Endothelial cell of umbilical vein (primary cell): ENCODE results near the gene SRRM5. TPM values are rescaled to one million over a fixed set of nuclear protein-coding genes. Genes with fewer than 3 reads are reported as not detected.
"Not testable (repeated sequence)": the region's sequence is repeated elsewhere in the genome, so short reads cannot be mapped to it uniquely, and the experiment has no call there.

Source experiments
- BruUV-seq: library from RNA; stranded (reverse); fragments of 400-500 nt; replicated peaks from 2 replicates; lab custom pipeline; 2021; lab: Mats Ljungman, UMichigan
- CTCF ChIA-PET: fragments of 300-600, 350-600 bp; sonication (Branson Sonifier 250); formaldehyde crosslinking; loops from one replicate; lab custom pipeline; 2021; ENCODE audit warnings: antibody characterized with exemption, inconsistent platforms; lab: Charles Lee
- POLR2A ChIA-PET: fragments of 300-600, 350-600 bp; sonication (Branson Sonifier 250); formaldehyde crosslinking; loops from one replicate; lab custom pipeline; 2021; ENCODE audit warnings: antibody characterized with exemption, inconsistent platforms; lab: Charles Lee
- DNase-seq: peaks from one replicate; pipeline ENCODE4 v3.0.0-alpha.2; 2011; ENCODE audit warnings: low read depth, low spot score
- FAIRE-seq: peaks from 2 replicates; lab custom pipeline; 2011; peaks lifted over from hg19 to GRCh38; lab: Jason Lieb, UNC
- H2AFZ ChIP-seq: 2 replicates; pipeline ENCODE4 v1.6.0; 2012; ENCODE audit warnings: low read depth, low read length, control low read depth, inconsistent platforms
- H3K27ac ChIP-seq: 2 replicates; pipeline ENCODE4 v1.5.1; 2011; ENCODE audit warnings: low read depth, mild to moderate bottlenecking, control low read depth, low read length, moderate library complexity; ENCODE audit not compliant: insufficient read depth
- H3K27me3 ChIP-seq, 2 experiments: 2 replicates each; pipeline versions ENCODE4 v1.6.0 to v1.6.1; 2011; ENCODE audit warnings: low read length in 2 of 2, mixed read lengths in 1 of 2; ENCODE audit not compliant: control insufficient read depth in 2 of 2, insufficient read depth in 2 of 2
- H3K36me3 ChIP-seq, 2 experiments: 2 replicates in 1 of 2; 3 replicates in 1 of 2; pipeline ENCODE4 v1.5.1; 2011; ENCODE audit warnings: low read length in 2 of 2, mild to moderate bottlenecking in 1 of 2, moderate library complexity in 1 of 2; ENCODE audit not compliant: control insufficient read depth in 2 of 2, insufficient read depth in 2 of 2; ENCODE audit errors: extremely low read depth in 1 of 2
- H3K4me1 ChIP-seq: 3 replicates; pipeline ENCODE4 v1.5.1; 2011; ENCODE audit warnings: mild to moderate bottlenecking, low read length; ENCODE audit not compliant: control insufficient read depth, insufficient read depth; ENCODE audit errors: extremely low read depth
- H3K4me2 ChIP-seq: 2 replicates; pipeline ENCODE4 v1.6.1; 2011; ENCODE audit warnings: low read length, control low read depth, mixed read lengths; ENCODE audit not compliant: insufficient read depth
- H3K4me3 ChIP-seq, 3 experiments: fragments of 200-600 bp in 1 of 3; sonication (generic), shearing (Covaris generic) in 1 of 3; replicated peaks in 1 of 3; 2 replicates each; pipeline ENCODE4 v1.5.1; 2011 to 2016; ENCODE audit warnings: control low read depth in 3 of 3, low read length in 3 of 3, mild to moderate bottlenecking in 2 of 3, inconsistent platforms in 1 of 3, low read depth in 1 of 3, moderate library complexity in 1 of 3; ENCODE audit not compliant: insufficient read depth in 1 of 3
- H3K79me2 ChIP-seq: 2 replicates; pipeline ENCODE4 v1.6.0; 2012; ENCODE audit warnings: low read length, inconsistent platforms; ENCODE audit not compliant: control insufficient read depth, insufficient read depth
- H3K9ac ChIP-seq: replicated peaks from 2 replicates; pipeline ENCODE3; 2011; ENCODE audit warnings: low read length, control low read depth; ENCODE audit not compliant: insufficient read depth; ENCODE audit errors: extremely low read depth
- H3K9me1 ChIP-seq: replicated peaks from 3 replicates; pipeline ENCODE4 v1.6.0; 2011; ENCODE audit warnings: mild to moderate bottlenecking, low read length; ENCODE audit not compliant: control insufficient read depth, insufficient read depth; ENCODE audit errors: extremely low read depth
- H3K9me3 ChIP-seq: replicated peaks from 2 replicates; pipeline ENCODE4 v1.5.1; 2012; ENCODE audit warnings: low read length, inconsistent platforms; ENCODE audit not compliant: control insufficient read depth, insufficient read depth
- H4K20me1 ChIP-seq: replicated peaks from 2 replicates; pipeline ENCODE3; 2011; ENCODE audit warnings: mild to moderate bottlenecking, low read length; ENCODE audit not compliant: control insufficient read depth, insufficient read depth; ENCODE audit errors: extremely low read depth
- CTCF ChIP-seq, 2 donors: IDR thresholded peaks; 1 replicate in 1 of 2; 2 replicates in 1 of 2; pipeline ENCODE4 v1.5.1; 2011; ENCODE audit warnings: low read length in 2 of 2, mild to moderate bottlenecking in 2 of 2, moderate library complexity in 2 of 2, control low read depth in 1 of 2, inconsistent platforms in 1 of 2, low read depth in 1 of 2; ENCODE audit not compliant: insufficient read depth in 1 of 2; ENCODE audit errors: extremely low read depth in 1 of 2
- EZH2 ChIP-seq: IDR thresholded peaks from 2 replicates; pipeline ENCODE4 v1.6.1; 2012; ENCODE audit warnings: borderline replicate concordance, low read depth, mild to moderate bottlenecking, moderate library complexity, low read length, inconsistent platforms; ENCODE audit not compliant: severe bottlenecking
- FOS ChIP-seq: IDR thresholded peaks from 2 replicates; pipeline ENCODE4 v1.6.1; 2011; ENCODE audit warnings: mild to moderate bottlenecking, low read length, moderate library complexity, borderline replicate concordance; ENCODE audit not compliant: insufficient read depth
- GATA2 ChIP-seq: IDR thresholded peaks from 2 replicates; pipeline ENCODE4 v1.7.0; 2011; ENCODE audit warnings: low read depth, mild to moderate bottlenecking, moderate library complexity, mixed read lengths, low read length; ENCODE audit not compliant: insufficient read length, insufficient read depth
- MAX ChIP-seq: IDR thresholded peaks from 2 replicates; pipeline ENCODE4 v1.6.1; 2011; ENCODE audit not compliant: insufficient read depth, insufficient read length
- MYC ChIP-seq: IDR thresholded peaks from one replicate; pipeline ENCODE4 v1.6.1; 2011; ENCODE audit warnings: mild to moderate bottlenecking, low read depth, low read length
- POLR2A ChIP-seq: IDR thresholded peaks from 2 replicates; pipeline ENCODE4 v1.6.1; 2012; ENCODE audit warnings: low read depth, mild to moderate bottlenecking, control low read depth, low read length
- POLR2AphosphoS5 ChIP-seq: IDR thresholded peaks from 2 replicates; pipeline ENCODE4 v1.6.1; 2012; ENCODE audit warnings: low read depth, mild to moderate bottlenecking, control low read depth, low read length, moderate library complexity; ENCODE audit not compliant: insufficient read depth
- dilution Hi-C: fragments of 300-500 bp; cut with MboI; formaldehyde crosslinking; loops from one replicate; pipeline ENCODE4 v1.15.0; 2019; ENCODE audit warnings: low sequenced_read_pairs; ENCODE audit not compliant: extremely low pct_ligation_motif_present
- intact Hi-C: fragments of 100-400 bp; cut with micrococcal nuclease; formaldehyde crosslinking; loops from one replicate; pipeline ENCODE4 v1.10.0; 2022
- polyA plus RNA-seq, 4 experiments: library from polyadenylated mRNA; depleted of rRNA in 3 of 4; stranded (reverse) in 3 of 4; unstranded in 1 of 4; fragments of >200 nt; gene quantifications; 2 replicates each; pipeline versions ENCODE4 v1.2.1 to v1.2.3, GENCODE V29; 2011 to 2012; ENCODE audit warnings: missing spikeins in 1 of 4
- total RNA-seq: library from RNA; stranded (reverse); gene quantifications from 2 replicates; pipeline ENCODE4 v1.2.3, GENCODE V29; 2021

SRRM5 gene
- total and polyA plus RNA-seq, 2 donors (not counting 3 experiments of a cell fraction or from before 2014, with no cell fraction given): 0.17 to 0.27 TPM

- Histone ChIP-seq H3K9me1 (no peaks in the 10 kb centered on the region), H3K9me3 (no peaks in the 10 kb centered on the region), H3K4me2 (no peak overlapping the region), H3K36me3 (peaks cover 0 to 2% of the 10 kb centered on the region in 2 experiments), H3K9ac (no peak overlapping the region), H3K4me1 (no peaks in the 10 kb centered on the region), H2AFZ (no peak overlapping the region), H3K27me3 (no peaks in the 10 kb centered on the region), H3K4me3 (no peak overlapping the region), H3K27ac (no peak overlapping the region), H4K20me1 (no peaks in the 10 kb centered on the region), H3K79me2 (no peaks in the 10 kb centered on the region)
- CTCF ChIA-PET: interaction anchor here (1.6 to 3.0 kb wide), 3 partner anchors 10 to 29 kb away, joined by 4 to 21 read pairs (median 9); partner anchors contain the start of genes IRGQ and ZNF576
- no TSS peak for BruUV-seq
- dilution Hi-C loops (no loop called here), intact Hi-C loops (no loop called here)
- TF ChIP-seq MAX (no peak), POLR2A (no peak), MYC (no peak), POLR2AphosphoS5 (no peak), FOS (no peak), GATA2 (no peak)
- DNase-seq (no peak), FAIRE-seq (no peak)
- POLR2A ChIA-PET: interaction anchor here (0.5 kb wide), 1 partner anchor 103 kb away, joined by 3 read pairs; no protein-coding TSS in a partner anchor
Observed at GRCh38 chr19:43584484-43584883, 27.4 kb upstream of the SRRM5 start.

- dilution Hi-C loops (no loop called here), intact Hi-C loops (no loop called here)
- Histone ChIP-seq H3K4me2 (no peak overlapping the region), H3K4me3 (no peak overlapping the region), H3K27ac (no peak overlapping the region), H3K27me3 (no peaks in the 10 kb centered on the region), H3K9me3 (no peaks in the 10 kb centered on the region), H3K79me2 (no peaks in the 10 kb centered on the region), H3K36me3 (peaks cover 0 to 11% of the 10 kb centered on the region in 2 experiments), H3K9me1 (no peaks in the 10 kb centered on the region), H2AFZ (no peak overlapping the region), H3K4me1 (no peaks in the 10 kb centered on the region), H3K9ac (no peak overlapping the region), H4K20me1 (no peaks in the 10 kb centered on the region)
- no peak for FAIRE-seq
- no TSS peak for BruUV-seq
- TF ChIP-seq CTCF (IDR thresholded peaks at IDR 0.05; ENCODE audit: extremely low read depth in 1 of 2, insufficient read depth in 1 of 2, low read depth in 1 of 2, low read length in 2 of 2) (no peak), POLR2A (no peak), EZH2 (no peak), FOS (no peak)
- no peak for DNase-seq
- ChIA-PET CTCF (interaction anchor here (2.0 to 3.0 kb wide), 2 partner anchors 9 to 51 kb away, joined by 5 to 21 read pairs; partner anchors contain the start of genes IRGQ and ZNF576), POLR2A (no interaction called here)
Observed at GRCh38 chr19:43586346-43586745, 25.5 kb upstream of the SRRM5 start.

GRCh38 chr19:43587029-43587428 is 24.9 kb upstream of the SRRM5 start:
- H2AFZ ChIP-seq, H3K27ac ChIP-seq, DNase-seq, FAIRE-seq, H3K4me1 ChIP-seq, POLR2A ChIA-PET, H3K27me3 ChIP-seq, H3K9me3 ChIP-seq, H3K4me3 ChIP-seq, H3K9ac ChIP-seq, H3K9me1 ChIP-seq, H3K4me2 ChIP-seq, BruUV-seq, intact Hi-C loops, H3K79me2 ChIP-seq, H4K20me1 ChIP-seq, dilution Hi-C loops: not testable (repeated sequence)
- peaks cover 0 to 14% of the 10 kb centered on the region in 2 experiments for H3K36me3 ChIP-seq
- CTCF ChIA-PET: interaction anchor here (2.0 kb wide), 1 partner anchor 51 kb away, joined by 5 read pairs; no protein-coding TSS in a partner anchor
